OCI-LY7 (cell line): ENCODE results near the gene MBD3L2.

ENCODE experiments used
- CTCF ChIP-seq: fragments of 200-600 bp; sonication (generic); conservative IDR thresholded peaks from 2 replicates; pipeline ENCODE4 v1.5.1; 2014; ENCODE audit warnings: mild to moderate bottlenecking, antibody characterized with exemption, low read length, moderate library complexity, mixed read lengths
- EZH2phosphoT487 ChIP-seq: fragments of 200-600 bp; sonication (generic); IDR thresholded peaks from 2 replicates; pipeline ENCODE4 v1.6.1; 2018; ENCODE audit warnings: low read depth, borderline replicate concordance, mild to moderate bottlenecking, mixed run types, antibody characterized with exemption, low read length, moderate library complexity, mixed read lengths

- no peak for TF ChIP-seq CTCF
- TF ChIP-seq EZH2phosphoT487 = no peak
These were observed 18.6 kb downstream of the MBD3L2 start for GRCh38 chr19:7067716-7068115.
